Gastroesophageal sphincter (tissue), 4 donors: ENCODE results near the gene EHBP1. TPM values are rescaled to one million over a fixed set of nuclear protein-coding genes. Genes with fewer than 3 reads are reported as not detected.

Experiments
- ATAC-seq: fragments of 150-250 bp; one replicate; pipeline ENCODE4 v1.9.1; 2016; ENCODE audit warnings: mild to moderate bottlenecking, moderate library complexity
- H3K27ac ChIP-seq, 4 donors: fragments of 200-600 bp; sonication (generic) in 3 of 4; 1 replicate in 3 of 4; 2 replicates in 1 of 4; pipeline ENCODE4 v1.5.1; 2016 to 2019
- H3K27me3 ChIP-seq: fragments of 200-600 bp; sonication (generic); one replicate; pipeline ENCODE4 v1.5.1; 2019
- H3K36me3 ChIP-seq, 2 donors: fragments of 200-600 bp; sonication (generic); one replicate each; pipeline ENCODE4 v1.5.1; 2019; ENCODE audit warnings: control low read depth in 1 of 2
- H3K4me1 ChIP-seq, 3 donors: fragments of 200-600 bp; sonication (generic); 1 replicate in 2 of 3; 2 replicates in 1 of 3; pipeline ENCODE4 v1.5.1; 2016 to 2019; ENCODE audit warnings: control low read depth in 2 of 3
- H3K4me3 ChIP-seq, 2 donors: fragments of 200-600 bp; sonication (generic); one replicate each; pipeline ENCODE4 v1.5.1; 2019; ENCODE audit warnings: mild to moderate bottlenecking in 1 of 2, moderate library complexity in 1 of 2
- H3K9me3 ChIP-seq, 3 donors: fragments of 200-600 bp; sonication (generic); one replicate each; pipeline ENCODE4 v1.5.1; 2017 to 2019; ENCODE audit warnings: control low read depth in 2 of 3
- CTCF ChIP-seq, 4 experiments: fragments of 200-600 bp in 2 of 4; fragments of 450-650 bp in 2 of 4; sonication (generic) in 1 of 4; IDR thresholded peaks; one replicate each; pipeline ENCODE4 v1.5.1; 2017 to 2019; ENCODE audit warnings: antibody characterized with exemption in 4 of 4, mild to moderate bottlenecking in 2 of 4, moderate library complexity in 2 of 4
- EP300 ChIP-seq: sonication (generic); formaldehyde crosslinking; IDR thresholded peaks from one replicate; pipeline ENCODE4 v1.6.1; 2017; ENCODE audit warnings: antibody characterized with exemption, mild to moderate bottlenecking
- POLR2A ChIP-seq, 2 donors: fragments of 450-650 bp; IDR thresholded peaks; one replicate each; pipeline ENCODE4 v1.6.1; 2017; ENCODE audit warnings: antibody characterized with exemption in 2 of 2, mild to moderate bottlenecking in 2 of 2, moderate library complexity in 1 of 2
- POLR2AphosphoS5 ChIP-seq: sonication (generic); formaldehyde crosslinking; IDR thresholded peaks from one replicate; pipeline ENCODE4 v1.6.1; 2017; ENCODE audit warnings: antibody characterized with exemption
- WGBS, 2 donors: methylation state at CpG; one replicate each; pipeline ENCODE4 v1.1.5; 2018; ENCODE audit warnings: low coverage in 1 of 2; 5-methylcytosine and 5-hydroxymethylcytosine counted together
- total RNA-seq, 4 donors: library from RNA; depleted of rRNA; stranded (reverse); fragments of >200 nt; gene quantifications; one replicate each; pipeline ENCODE4 v1.1.0, GENCODE V29; 2016

Gene EHBP1
- total RNA-seq, 4 donors from 2014 or later: 82.4 to 159 (median 146) TPM

GRCh38 chr2:63052411-63053080 lies 347.0 kb downstream of the EHBP1 start:
- Histone ChIP-seq H3K4me1 (peaks cover 0 to 85% (median 42%) of the 10 kb centered on the region in 3 donors), H3K9me3 (peaks cover 0 to 21% (median 0%) of the 10 kb centered on the region in 3 donors), H3K27me3 (peaks cover 100% of the 10 kb centered on the region), H3K27ac (no peak overlapping the region), H3K4me3 (no peak overlapping the region), H3K36me3 (peaks cover 0 to 5% of the 10 kb centered on the region in 2 donors)
- TF ChIP-seq POLR2A (IDR thresholded peaks at IDR 0.05) (no peak), CTCF (IDR thresholded peaks at IDR 0.05) (no peak), POLR2AphosphoS5 (no peak), EP300 (no peak)
- WGBS, 2 donors: 66 to 100% methylated on average over 1 to 12 of the region's 27 CpGs
- ATAC-seq: no peak

- H3K27me3 ChIP-seq: peaks cover 100% of the 10 kb centered on the region
- peaks cover 0 to 13% (median 0%) of the 10 kb centered on the region in 3 donors for H3K9me3 ChIP-seq
- no peaks in the 10 kb centered on the region for H3K36me3 ChIP-seq
- H3K4me3 ChIP-seq: peak overlapping the region in 1 of 2 donors; percentile 26
- WGBS, 2 donors: 63 to 64% methylated on average over 12 to 17 of the region's 34 CpGs
- ATAC-seq: no peak
- TF ChIP-seq POLR2AphosphoS5 (no peak), POLR2A (IDR thresholded peaks at IDR 0.05) (no peak), CTCF (IDR thresholded peaks at IDR 0.05) (no peak), EP300 (no peak)
- H3K27ac ChIP-seq: no peak overlapping the region
- peaks cover 0 to 84% (median 44%) of the 10 kb centered on the region in 3 donors for H3K4me1 ChIP-seq
These were observed 347.8 kb downstream of the EHBP1 start for GRCh38 chr2:63053081-63053888.

- TF ChIP-seq CTCF (IDR thresholded peaks at IDR 0.05) (no peak), POLR2AphosphoS5 (no peak), EP300 (no peak), POLR2A (IDR thresholded peaks at IDR 0.05) (no peak)
- WGBS, 2 donors: 9 to 15% methylated on average over 4 to 7 of the region's 48 CpGs
- no peaks in the 10 kb centered on the region for H3K36me3 ChIP-seq
- ATAC-seq: no peak
- H3K9me3 ChIP-seq: peaks cover 0 to 8% (median 0%) of the 10 kb centered on the region in 3 donors
- H3K27ac ChIP-seq: no peak overlapping the region
- H3K27me3 ChIP-seq: peaks cover 100% of the 10 kb centered on the region
- H3K4me3 ChIP-seq: peak overlapping the region in 1 of 2 donors; percentile 26
- peaks cover 2 to 84% (median 46%) of the 10 kb centered on the region in 3 donors for H3K4me1 ChIP-seq
These were observed 348.5 kb downstream of the EHBP1 start for GRCh38 chr2:63053889-63054602.

GRCh38 chr2:63054841-63055225 lies 349.3 kb downstream of the EHBP1 start:
- ATAC-seq: no peak
- peaks cover 2 to 84% (median 45%) of the 10 kb centered on the region in 3 donors for H3K4me1 ChIP-seq
- WGBS, 2 donors: 44% methylated on average over 3 of the region's 7 CpGs; no CpG with 5 or more reads in 1 of the 2 donors
- no peaks in the 10 kb centered on the region for H3K36me3 ChIP-seq
- H3K27me3 ChIP-seq: peaks cover 100% of the 10 kb centered on the region
- peaks cover 0 to 13% (median 0%) of the 10 kb centered on the region in 3 donors for H3K9me3 ChIP-seq
- peak overlapping the region in 1 of 2 donors; percentile 29 for H3K4me3 ChIP-seq
- TF ChIP-seq EP300 (no peak), POLR2A (IDR thresholded peaks at IDR 0.05) (no peak)
- H3K27ac ChIP-seq: no peak overlapping the region
